Stimulated activated CD4-positive, alpha-beta T cell treated with anti-CD3 and anti-CD28 coated beads, TNF-alpha, amount 100 ng/mL, for 4 hours (primary cell): ENCODE results near the gene CR1L.
"Not testable (repeated sequence)": the region's sequence is repeated elsewhere in the genome, so short reads cannot be mapped to it uniquely, and the experiment has no call there.

ENCODE experiments used
- DNase-seq, 3 experiments: peaks; one replicate each; pipeline ENCODE4 v3.0.0-alpha.2; 2020; ENCODE audit warnings: low read depth in 3 of 3

Gene CR1L

GRCh38 chr1:207644852-207645634, at the start of gene CR1L:
Gene CR1L, plus strand, starts transcription at chr1:207645133. Its CDS starts 101 bp downstream, at chr1:207645234.
- peak; percentile 36 to 53 (median 40) for DNase-seq

- no peak for DNase-seq
These were observed 41.2 kb upstream of the CR1L start for GRCh38 chr1:207603777-207604176.

- DNase-seq = no peak
These were observed 39.2 kb upstream of the CR1L start for GRCh38 chr1:207605444-207606361.

GRCh38 chr1:207606362-207606755, 38.6 kb upstream of the CR1L start:
- DNase-seq = no peak

- DNase-seq = no peak
These were observed 32.2 kb upstream of the CR1L start for GRCh38 chr1:207612762-207613161.

- DNase-seq = no peak
These were observed 24.9 kb upstream of the CR1L start for GRCh38 chr1:207619871-207620542.

- no peak for DNase-seq
These were observed 24.4 kb upstream of the CR1L start for GRCh38 chr1:207620543-207620893.

- not testable (repeated sequence) for DNase-seq
These were observed 19.3 kb upstream of the CR1L start for GRCh38 chr1:207625504-207626071.

GRCh38 chr1:207626972-207627337, 18.0 kb upstream of the CR1L start:
- no peak for DNase-seq

- DNase-seq = no peak
These were observed 17.4 kb upstream of the CR1L start for GRCh38 chr1:207627496-207627895.

- DNase-seq = no peak
These were observed 16.2 kb upstream of the CR1L start for GRCh38 chr1:207628776-207629175.

- no peak for DNase-seq
These were observed 13.8 kb upstream of the CR1L start for GRCh38 chr1:207631137-207631536.

GRCh38 chr1:207633226-207633625, 11.7 kb upstream of the CR1L start:
- DNase-seq = no peak

- not testable (repeated sequence) for DNase-seq
These were observed 11.1 kb upstream of the CR1L start for GRCh38 chr1:207633699-207634289.

- DNase-seq = not testable (repeated sequence)
These were observed 10.6 kb upstream of the CR1L start for GRCh38 chr1:207634293-207634692.

GRCh38 chr1:207635569-207636186, 9.3 kb upstream of the CR1L start:
- DNase-seq = not testable (repeated sequence)

GRCh38 chr1:207638487-207639145, 6.3 kb upstream of the CR1L start:
- not testable (repeated sequence) for DNase-seq

GRCh38 chr1:207639362-207639761, 5.6 kb upstream of the CR1L start:
- DNase-seq = not testable (repeated sequence)

GRCh38 chr1:207644166-207644851, 624 bp upstream of the CR1L start:
- no peak for DNase-seq

GRCh38 chr1:207645635-207646081, 725 bp downstream of the CR1L start:
- DNase-seq = no peak
